Activated B cell treated with CpG ODN at 0.5 μM for 24 hours (primary cell): Measurements from ENCODE around the gene TUBB3. TPM values are rescaled to one million over a fixed set of nuclear protein-coding genes. Genes with fewer than 3 reads are reported as not detected.

Source experiments
- ATAC-seq: fragments of 200-7000 bp; cut with Tn5 transposase; one replicate; pipeline ENCODE4 v1.10.0; 2021; ENCODE audit warnings: low read depth, mild to moderate bottlenecking, moderate library complexity
- CTCF ChIA-PET: fragments of 350-600 bp; sonication (Branson Sonifier 250); formaldehyde crosslinking; loops from one replicate; lab custom pipeline; 2021; ENCODE audit warnings: antibody characterized with exemption; lab: Charles Lee
- POLR2A ChIA-PET: fragments of 350-600 bp; sonication (Branson Sonifier 250); formaldehyde crosslinking; loops from one replicate; lab custom pipeline; 2021; ENCODE audit warnings: antibody characterized with exemption; lab: Charles Lee
- DNase-seq: peaks from one replicate; pipeline ENCODE4 v3.0.0; 2022
- H3K27ac Mint-ChIP-seq: one replicate; pipeline ENCODE4 v1.8.0; 2020; ENCODE audit warnings: mixed read lengths
- H3K27me3 Mint-ChIP-seq: one replicate; pipeline ENCODE4 v1.8.0; 2021; ENCODE audit warnings: mixed read lengths
- H3K36me3 Mint-ChIP-seq: one replicate; pipeline ENCODE4 v1.8.0; 2021; ENCODE audit warnings: low read depth, mixed read lengths
- H3K4me1 Mint-ChIP-seq: one replicate; pipeline ENCODE4 v1.8.0; 2021; ENCODE audit warnings: mixed read lengths
- H3K4me3 Mint-ChIP-seq: one replicate; pipeline ENCODE4 v1.8.0; 2020; ENCODE audit warnings: mild to moderate bottlenecking, mixed read lengths
- H3K9me3 Mint-ChIP-seq: one replicate; pipeline ENCODE4 v1.8.0; 2020; ENCODE audit warnings: mixed read lengths
- CTCF ChIP-seq: fragments of 200-600 bp; IDR thresholded peaks from one replicate; pipeline ENCODE4 v1.8.0; 2022; ENCODE audit warnings: antibody characterized with exemption, mild to moderate bottlenecking
- intact Hi-C: fragments of 100-400 bp; cut with micrococcal nuclease; formaldehyde crosslinking; loops from one replicate; pipeline ENCODE4 v1.15.1; 2024
- total RNA-seq: library from RNA; stranded (reverse); gene quantifications from 2 replicates; pipeline ENCODE4 v1.2.3, GENCODE V29; 2022

Gene TUBB3
- total RNA-seq, 1 donor from 2014 or later = 0.33 TPM

- ChIA-PET CTCF (interaction anchor here (0.6 kb wide), 1 partner anchor 23 kb away, joined by 3 read pairs; no protein-coding TSS in a partner anchor), POLR2A (interaction anchor here (0.6 to 1.5 kb wide), 3 partner anchors 13 to 491 kb away, joined by 3 to 5 read pairs (median 3); partner anchors contain the start of gene DBNDD1)
- H3K36me3 Mint-ChIP-seq = peaks cover 21% of the 10 kb centered on the region
- intact Hi-C loops = loop anchor here (5.0 kb wide), 1 partner anchor 34 kb away; no protein-coding TSS in a partner anchor
- no peaks in the 10 kb centered on the region for H3K27me3 Mint-ChIP-seq
- peaks cover 41% of the 10 kb centered on the region for H3K4me1 Mint-ChIP-seq
- ATAC-seq (no peak), DNase-seq (no peak)
- H3K27ac Mint-ChIP-seq = no peak overlapping the region
- TF ChIP-seq CTCF = no peak
- H3K9me3 Mint-ChIP-seq = no peaks in the 10 kb centered on the region
- peak overlapping the region; percentile 64 for H3K4me3 Mint-ChIP-seq
Observed at GRCh38 chr16:89973654-89974335, 50.7 kb downstream of the TUBB3 start.

- CTCF ChIA-PET = no interaction called here
- no peak overlapping the region for H3K27ac Mint-ChIP-seq
- POLR2A ChIA-PET = interaction anchor here (0.7 to 0.9 kb wide), 2 partner anchors 43 to 662 kb away, joined by 5 read pairs; no protein-coding TSS in a partner anchor
- ATAC-seq = no peak
- intact Hi-C loops = loop anchor here (5.0 kb wide), 1 partner anchor 32 kb away; no protein-coding TSS in a partner anchor
- TF ChIP-seq CTCF = no peak
- H3K4me1 Mint-ChIP-seq = peaks cover 39% of the 10 kb centered on the region
- H3K36me3 Mint-ChIP-seq = peaks cover 29% of the 10 kb centered on the region
- H3K27me3 Mint-ChIP-seq = no peaks in the 10 kb centered on the region
- no peaks in the 10 kb centered on the region for H3K9me3 Mint-ChIP-seq
- no peak overlapping the region for H3K4me3 Mint-ChIP-seq
- DNase-seq = no peak
Observed at GRCh38 chr16:89974870-89975269, 51.7 kb downstream of the TUBB3 start.

GRCh38 chr16:89981414-89981813 is 58.3 kb downstream of the TUBB3 start:
- POLR2A ChIA-PET = interaction anchor here (0.7 to 0.9 kb wide), 2 partner anchors 37 to 63 kb away, joined by 3 to 4 read pairs; partner anchors contain the start of gene MC1R
- peaks cover 78% of the 10 kb centered on the region for H3K36me3 Mint-ChIP-seq

GRCh38 chr16:89982318-89982717 is 59.2 kb downstream of the TUBB3 start:
- H3K36me3 Mint-ChIP-seq = peaks cover 83% of the 10 kb centered on the region
- peaks cover 21% of the 10 kb centered on the region for H3K4me1 Mint-ChIP-seq
- ATAC-seq (no peak), DNase-seq (no peak)
- no peak for TF ChIP-seq CTCF
- POLR2A ChIA-PET = interaction anchor here (0.6 to 0.9 kb wide), 2 partner anchors 64 to 75 kb away, joined by 3 to 5 read pairs; partner anchors contain the start of gene MC1R
- H3K27me3 Mint-ChIP-seq = no peaks in the 10 kb centered on the region
- H3K4me3 Mint-ChIP-seq = no peak overlapping the region
- intact Hi-C loops = no loop called here
- CTCF ChIA-PET = no interaction called here
- no peak overlapping the region for H3K27ac Mint-ChIP-seq
- H3K9me3 Mint-ChIP-seq = no peaks in the 10 kb centered on the region

More at GRCh38 chr16:89981414-89981813, 58.3 kb downstream of the TUBB3 start:
- intact Hi-C loops = no loop called here
- Mint-ChIP-seq H3K4me3 (no peak overlapping the region), H3K27me3 (no peaks in the 10 kb centered on the region), H3K9me3 (no peaks in the 10 kb centered on the region), H3K27ac (peak overlapping the region; percentile 35), H3K4me1 (peaks cover 13% of the 10 kb centered on the region)
- ATAC-seq = peak; percentile 84
- no peak for TF ChIP-seq CTCF
- CTCF ChIA-PET = no interaction called here
- DNase-seq = no peak

- Mint-ChIP-seq H3K36me3 (peaks cover 75% of the 10 kb centered on the region), H3K4me1 (peaks cover 21% of the 10 kb centered on the region), H3K27me3 (no peaks in the 10 kb centered on the region), H3K9me3 (no peaks in the 10 kb centered on the region), H3K4me3 (no peak overlapping the region), H3K27ac (no peak overlapping the region)
- ATAC-seq = no peak
- POLR2A ChIA-PET = no interaction called here
- TF ChIP-seq CTCF = no peak
- intact Hi-C loops = no loop called here
- DNase-seq = no peak
- CTCF ChIA-PET = no interaction called here
Observed at GRCh38 chr16:89983536-89983935, 60.4 kb downstream of the TUBB3 start.
